Gastroesophageal sphincter (tissue), 3 donors: ENCODE measurements around the gene MSLN.

Experiments
- CTCF ChIP-seq, 4 experiments: fragments of 200-600 bp in 2 of 4; fragments of 450-650 bp in 2 of 4; sonication (generic) in 1 of 4; IDR thresholded peaks; one replicate each; pipeline ENCODE4 v1.5.1; 2017 to 2019; ENCODE audit warnings: antibody characterized with exemption in 4 of 4, mild to moderate bottlenecking in 2 of 4, moderate library complexity in 2 of 4
- EP300 ChIP-seq: sonication (generic); formaldehyde crosslinking; IDR thresholded peaks from one replicate; pipeline ENCODE4 v1.6.1; 2017; ENCODE audit warnings: antibody characterized with exemption, mild to moderate bottlenecking

GRCh38 chr16:735982-736453, 24.5 kb upstream of the MSLN start:
- TF ChIP-seq CTCF (IDR thresholded peaks at IDR 0.05) (no peak), EP300 (no peak)
